Measurements from ENCODE around the gene PPM1B. TPM values are rescaled to one million over a fixed set of nuclear protein-coding genes. Genes with fewer than 3 reads are reported as not detected.

The PPM1B gene
- total and polyA plus RNA-seq, 2 of the 4 experiments (the other 2 are of a cell fraction) = 13.4 to 14.7 TPM

DNA sequence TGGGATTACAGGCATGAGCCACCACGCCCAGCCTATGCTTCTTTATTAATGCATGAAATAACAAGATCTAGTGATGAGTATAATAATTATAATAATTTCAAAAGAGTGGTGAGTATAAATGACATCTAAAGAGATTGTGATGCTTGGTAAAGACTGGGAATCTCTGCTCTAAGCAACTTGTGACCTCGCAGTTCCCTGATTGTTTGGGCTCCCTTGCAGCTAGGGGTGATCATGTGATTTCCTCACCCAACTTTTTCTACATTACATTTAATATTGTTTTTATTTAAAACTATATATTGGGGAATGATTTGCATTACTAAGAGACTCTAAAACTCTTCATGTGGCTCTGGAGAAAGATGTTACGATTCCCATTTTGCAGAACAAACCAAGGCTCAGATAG is 4.1 kb upstream of the PPM1B start:
- intact Hi-C loops (cut with micrococcal nuclease) = no loop called here

More for the DNA sequence above, 4.1 kb upstream of the PPM1B start:
- Histone ChIP-seq H3K4me3 (ENCODE audit: insufficient read depth, low read depth, low read length) (no peak overlapping the region), H3K14ac (replicated peaks; ENCODE audit: low read depth, low read length) (no peak overlapping the region), H3K4ac (ENCODE audit: low read depth, low read length) (no peak overlapping the region), H3K9me3 (ENCODE audit: control insufficient read depth, insufficient read depth, low read length) (no peaks in the 10 kb centered on the region), H4K91ac (ENCODE audit: insufficient read depth, low read depth, low read length) (no peak overlapping the region), H3K4me1 (ENCODE audit: control insufficient read depth, insufficient read depth, low read length) (no peaks in the 10 kb centered on the region), H2BK15ac (ENCODE audit: low read depth, low read length) (no peak overlapping the region), H3K9ac (ENCODE audit: low read depth, low read length) (no peak overlapping the region), H3K18ac (ENCODE audit: low read depth, low read length) (no peak overlapping the region), H2AK5ac (ENCODE audit: low read depth, low read length) (no peak overlapping the region), H3K4me2 (ENCODE audit: low read depth, low read length) (no peak overlapping the region), H2AFZ (replicated peaks; ENCODE audit: low read length, poor library complexity) (no peak overlapping the region), H2BK5ac (ENCODE audit: low read depth, low read length, poor library complexity, severe bottlenecking) (no peak overlapping the region), H4K20me1 (ENCODE audit: insufficient read depth, low read length) (peaks cover 3% of the 10 kb centered on the region), H4K8ac (ENCODE audit: low read depth in 2 of 2, low read length in 2 of 2) (no peak overlapping the region), H2BK20ac (ENCODE audit: low read depth, low read length) (no peak overlapping the region), H3K9me1 (ENCODE audit: insufficient read depth, low read length) (no peaks in the 10 kb centered on the region), H2AK9ac (replicated peaks; ENCODE audit: low read depth, low read length, poor library complexity) (no peak overlapping the region), H3K27ac (ENCODE audit: insufficient read depth, low read length) (no peak overlapping the region), H3K23ac (ENCODE audit: low read depth, low read length) (no peak overlapping the region), H4K5ac (ENCODE audit: low read depth, low read length) (no peak overlapping the region), H3K27me3 (ENCODE audit: control insufficient read depth, insufficient read depth, low read length) (no peaks in the 10 kb centered on the region), H2BK120ac (ENCODE audit: low read depth, low read length) (no peak overlapping the region), H3K56ac (ENCODE audit: extremely low read depth, insufficient read depth, low read length) (no peak overlapping the region), H3K79me1 (ENCODE audit: low read depth in 1 of 2, low read length in 2 of 2) (peaks cover 3% of the 10 kb centered on the region in 2 experiments; a peak in 2 of 4 replicates), H3K36me3 (ENCODE audit: control insufficient read depth, insufficient read depth, low read length) (no peaks in the 10 kb centered on the region)
- BruUV-seq (replicated peaks) = no TSS peak
- dilution Hi-C loops (cut with HindIII; ENCODE audit: low sequenced_read_pairs, unreplicated experiment) (no loop called here), in situ Hi-C loops (cut with MboI; ENCODE audit: low sequenced_read_pairs) (no loop called here)
- TF ChIP-seq CHD1 (IDR thresholded peaks at IDR 0.05; ENCODE audit: low read depth, low read length) (no peak), FOS (IDR thresholded peaks at IDR 0.05; ENCODE audit: low read depth, low read length) (no peak)
- ChIA-PET CTCF (no interaction called here), POLR2A (ENCODE audit: unreplicated experiment) (no interaction called here)
- WGBS, 2 experiments (ENCODE audit: extremely low coverage in 2 of 2, insufficient read length in 1 of 2) = no CpG with 5 or more reads among the region's 3 CpGs
- no peak for ATAC-seq (ENCODE audit: low read depth)
- DNase-seq = no peak

All from IMR-90 (cell line).